GM23248 (cell line): ENCODE measurements around the gene ACO2. TPM values are rescaled to one million over a fixed set of nuclear protein-coding genes. Genes with fewer than 3 reads are reported as not detected.
A peak's percentile ranks its signal among the peaks of the same experiment; 100 is the strongest.

ENCODE experiments used
- DNase-seq: peaks from one replicate; pipeline ENCODE4 v3.0.0-alpha.2; 2015
- H2AFZ ChIP-seq: fragments of 200-600 bp; sonication (generic); 2 replicates; pipeline ENCODE4 v1.6.1; 2016; ENCODE audit warnings: antibody characterized with exemption
- H3F3A ChIP-seq: fragments of 200-600 bp; sonication (generic); 2 replicates; pipeline ENCODE4 v1.6.1; 2016; ENCODE audit warnings: mild to moderate bottlenecking, antibody characterized with exemption, mixed run types; ENCODE audit not compliant: insufficient read depth
- H3K27ac ChIP-seq: fragments of 200-600 bp; sonication (generic); 2 replicates; pipeline ENCODE4 v1.5.1; 2016; ENCODE audit warnings: mild to moderate bottlenecking
- H3K27me3 ChIP-seq: fragments of 200-600 bp; sonication (generic); replicated peaks from 2 replicates; pipeline ENCODE4 v1.6.1; 2016; ENCODE audit warnings: mild to moderate bottlenecking; ENCODE audit not compliant: insufficient read depth
- H3K36me3 ChIP-seq: fragments of 200-600 bp; sonication (generic); 2 replicates; pipeline ENCODE4 v1.6.1; 2016; ENCODE audit warnings: low read depth, mild to moderate bottlenecking
- H3K4me1 ChIP-seq: fragments of 200-600 bp; sonication (generic); 2 replicates; pipeline ENCODE4 v1.6.1; 2016; ENCODE audit warnings: mild to moderate bottlenecking; ENCODE audit not compliant: insufficient read depth
- H3K4me2 ChIP-seq: fragments of 200-600 bp; sonication (generic); one replicate; pipeline ENCODE4 v1.6.1; 2016; ENCODE audit warnings: mild to moderate bottlenecking; ENCODE audit not compliant: unreplicated experiment
- H3K4me3 ChIP-seq: fragments of 200-600 bp; sonication (generic); 2 replicates; pipeline ENCODE4 v1.5.1; 2016; ENCODE audit warnings: mild to moderate bottlenecking
- H3K79me2 ChIP-seq: fragments of 200-600 bp; sonication (generic); 2 replicates; pipeline ENCODE4 v1.6.1; 2016; ENCODE audit warnings: mild to moderate bottlenecking; ENCODE audit not compliant: insufficient read depth
- H3K9ac ChIP-seq: fragments of 200-600 bp; sonication (generic); 2 replicates; pipeline ENCODE4 v1.6.1; 2016; ENCODE audit warnings: mild to moderate bottlenecking
- H3K9me2 ChIP-seq: fragments of 200-600 bp; sonication (generic); 2 replicates; pipeline ENCODE4 v1.6.1; 2016; ENCODE audit warnings: mixed run types, mild to moderate bottlenecking, moderate library complexity; ENCODE audit not compliant: insufficient read depth
- H3K9me3 ChIP-seq: fragments of 200-600 bp; sonication (generic); one replicate; pipeline ENCODE4 v1.6.1; 2017; ENCODE audit warnings: low read depth
- H4K20me1 ChIP-seq: fragments of 200-600 bp; sonication (generic); 2 replicates; pipeline ENCODE4 v1.6.0; 2016; ENCODE audit not compliant: insufficient read depth
- EZH2 ChIP-seq: fragments of 200-600 bp; sonication (generic); IDR thresholded peaks from 2 replicates; pipeline ENCODE4 v1.6.1; 2018; ENCODE audit warnings: antibody characterized with exemption, mild to moderate bottlenecking; ENCODE audit not compliant: insufficient read depth, poor library complexity, severe bottlenecking
- EZH2phosphoT487 ChIP-seq: fragments of 200-600 bp; sonication (generic); IDR thresholded peaks from 2 replicates; pipeline ENCODE4 v1.6.1; 2018; ENCODE audit warnings: antibody characterized with exemption, moderate library complexity, mild to moderate bottlenecking, low read depth; ENCODE audit not compliant: insufficient read depth
- WGBS, 2 experiments: methylation state at CpG; one replicate each; pipeline ENCODE4 v1.1.6; 2015 to 2017; ENCODE audit warnings: low lambda C conversion rate in 2 of 2, low coverage in 1 of 2; ENCODE audit errors: missing lambda C conversion rate in 2 of 2; 5-methylcytosine and 5-hydroxymethylcytosine counted together
- in situ Hi-C: fragments of 300-500 bp; cut with MboI; formaldehyde crosslinking; loops from 2 replicates; pipeline ENCODE4 v1.15.0; 2020
- polyA plus RNA-seq: library from polyadenylated mRNA; unstranded; fragments of >200 nt; fragmentation: Nextera tagmentation; extraction: Ambion mirVana; gene quantifications from 2 replicates; pipeline ENCODE4 v1.2.1, GENCODE V29; 2016
- total RNA-seq: library from RNA; depleted of rRNA; stranded (reverse); fragments of >200 nt; shearing (Covaris generic); gene quantifications from 2 replicates; pipeline ENCODE4 v1.2.3, GENCODE V29; 2014

The ACO2 gene
- total and polyA plus RNA-seq, 2 experiments from 2014 or later: 41.5 to 68.7 TPM

DNA sequence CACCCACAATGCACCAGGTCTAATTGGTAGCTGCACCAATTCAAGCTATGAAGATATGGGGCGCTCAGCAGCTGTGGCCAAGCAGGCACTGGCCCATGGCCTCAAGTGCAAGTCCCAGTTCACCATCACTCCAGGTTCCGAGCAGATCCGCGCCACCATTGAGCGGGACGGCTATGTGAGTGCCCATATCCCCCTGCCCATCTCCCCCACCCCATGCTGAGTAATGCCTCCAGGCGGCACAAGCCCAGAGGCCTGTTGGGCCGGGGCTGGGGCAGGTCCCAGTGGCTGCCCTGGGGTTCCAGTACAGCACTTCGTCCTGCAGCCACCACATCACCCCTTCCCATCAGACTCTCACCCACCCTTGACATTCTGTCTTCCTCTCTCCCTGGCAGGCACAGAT is 53.9 kb downstream of the ACO2 start:
- H3K36me3 ChIP-seq: no peaks in the 10 kb centered on the region
- H4K20me1 ChIP-seq: no peaks in the 10 kb centered on the region
- H2AFZ ChIP-seq: no peak overlapping the region
- no peaks in the 10 kb centered on the region for H3K9me3 ChIP-seq
- peaks cover 17% of the 10 kb centered on the region for H3F3A ChIP-seq
- H3K79me2 ChIP-seq: no peaks in the 10 kb centered on the region
- in situ Hi-C loops: no loop called here
- H3K4me3 ChIP-seq: no peak overlapping the region
- 85 to 91% methylated on average over 9 of the region's 9 CpGs for WGBS, 2 experiments
- TF ChIP-seq EZH2 (no peak), EZH2phosphoT487 (no peak)
- H3K4me1 ChIP-seq: no peaks in the 10 kb centered on the region
- no peak overlapping the region for H3K9ac ChIP-seq
- DNase-seq: no peak
- H3K9me2 ChIP-seq: no peaks in the 10 kb centered on the region
- no peak overlapping the region for H3K4me2 ChIP-seq
- H3K27ac ChIP-seq: no peak overlapping the region
- H3K27me3 ChIP-seq: no peaks in the 10 kb centered on the region

DNA sequence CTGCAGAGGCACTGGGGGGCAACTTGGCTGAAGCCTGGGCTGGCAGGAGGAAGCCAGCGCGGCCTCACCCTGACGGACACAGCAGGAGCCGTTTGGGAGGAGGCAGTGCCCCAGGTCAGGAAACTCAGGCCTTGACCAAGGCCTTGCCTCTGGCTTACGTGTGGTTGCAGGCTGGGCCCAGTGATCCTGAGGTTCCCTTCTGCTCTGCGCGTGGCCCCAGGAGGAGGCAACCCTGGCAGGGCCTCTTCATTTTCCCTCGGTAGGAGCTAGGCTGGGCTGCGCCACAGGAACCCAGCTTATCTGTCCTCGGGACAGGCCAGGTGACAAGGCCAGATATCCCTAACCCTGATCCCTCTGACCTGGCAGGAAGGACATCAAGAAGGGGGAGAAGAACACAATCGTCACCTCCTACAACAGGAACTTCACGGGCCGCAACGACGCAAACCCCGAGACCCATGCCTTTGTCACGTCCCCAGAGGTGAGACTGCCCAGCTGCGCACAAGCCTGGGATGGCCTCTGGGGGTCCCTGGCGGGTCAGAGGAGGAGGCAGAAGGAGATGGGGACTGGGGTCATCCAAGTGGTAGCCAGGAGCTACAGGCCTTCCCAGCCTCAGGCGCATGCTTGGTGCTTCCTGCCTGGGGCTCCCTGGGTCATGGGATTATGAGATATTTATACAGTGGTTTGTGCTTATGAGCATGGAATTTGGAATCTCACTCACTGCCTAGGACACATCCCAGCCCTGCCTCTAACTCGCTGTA is 54.7 kb downstream of the ACO2 start:
- no peak for TF ChIP-seq EZH2phosphoT487
- TF ChIP-seq EZH2: no peak
- Histone ChIP-seq H3K27ac (no peak overlapping the region), H3K36me3 (peaks cover 4% of the 10 kb centered on the region; the same call in 1 of the 2 replicates), H3K4me3 (no peak overlapping the region), H3F3A (peaks cover 18% of the 10 kb centered on the region), H3K4me2 (no peak overlapping the region), H3K4me1 (no peaks in the 10 kb centered on the region), H3K9me2 (no peaks in the 10 kb centered on the region), H3K79me2 (no peaks in the 10 kb centered on the region), H3K27me3 (no peaks in the 10 kb centered on the region), H3K9me3 (no peaks in the 10 kb centered on the region), H3K9ac (no peak overlapping the region), H4K20me1 (no peaks in the 10 kb centered on the region), H2AFZ (no peak overlapping the region)
- peak; percentile 38 for DNase-seq
- WGBS, 2 experiments: 90 to 91% methylated on average over 21 of the region's 21 CpGs
- in situ Hi-C loops: no loop called here

DNA sequence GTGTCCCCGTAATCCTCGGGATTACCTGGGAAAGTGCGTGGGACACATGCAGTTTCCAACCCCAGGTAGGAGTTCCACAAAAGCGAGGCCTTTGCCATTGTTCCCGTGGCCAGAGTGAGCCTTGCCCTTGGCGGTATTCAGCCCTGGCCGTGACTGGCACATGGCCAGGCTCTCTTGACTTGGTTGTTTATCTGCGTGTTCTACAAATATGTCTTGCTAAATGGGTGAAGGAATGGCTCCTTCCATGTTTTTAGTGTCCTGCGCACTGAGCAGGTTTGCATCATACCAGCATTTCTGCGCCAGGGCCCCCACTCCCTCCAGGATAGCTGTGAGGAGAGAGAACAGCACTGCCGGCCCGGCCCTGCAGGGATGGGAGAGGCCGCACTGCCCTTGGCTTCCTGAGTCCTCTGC is 55.3 kb downstream of the ACO2 start:
- no peak for DNase-seq
- H2AFZ ChIP-seq: no peak overlapping the region
- in situ Hi-C loops: no loop called here
- H3K9me2 ChIP-seq: no peaks in the 10 kb centered on the region
- no peaks in the 10 kb centered on the region for H3K4me1 ChIP-seq
- H3F3A ChIP-seq: peaks cover 24% of the 10 kb centered on the region
- 58 to 59% methylated on average over 13 of the region's 13 CpGs for WGBS, 2 experiments
- TF ChIP-seq EZH2phosphoT487 (no peak), EZH2 (no peak)
- H3K79me2 ChIP-seq: no peaks in the 10 kb centered on the region
- no peaks in the 10 kb centered on the region for H3K9me3 ChIP-seq
- no peak overlapping the region for H3K4me2 ChIP-seq
- no peak overlapping the region for H3K27ac ChIP-seq
- peaks cover 7% of the 10 kb centered on the region; the same call in 1 of the 2 replicates for H3K36me3 ChIP-seq
- no peak overlapping the region for H3K9ac ChIP-seq
- no peaks in the 10 kb centered on the region for H3K27me3 ChIP-seq
- H4K20me1 ChIP-seq: no peaks in the 10 kb centered on the region
- H3K4me3 ChIP-seq: no peak overlapping the region

DNA sequence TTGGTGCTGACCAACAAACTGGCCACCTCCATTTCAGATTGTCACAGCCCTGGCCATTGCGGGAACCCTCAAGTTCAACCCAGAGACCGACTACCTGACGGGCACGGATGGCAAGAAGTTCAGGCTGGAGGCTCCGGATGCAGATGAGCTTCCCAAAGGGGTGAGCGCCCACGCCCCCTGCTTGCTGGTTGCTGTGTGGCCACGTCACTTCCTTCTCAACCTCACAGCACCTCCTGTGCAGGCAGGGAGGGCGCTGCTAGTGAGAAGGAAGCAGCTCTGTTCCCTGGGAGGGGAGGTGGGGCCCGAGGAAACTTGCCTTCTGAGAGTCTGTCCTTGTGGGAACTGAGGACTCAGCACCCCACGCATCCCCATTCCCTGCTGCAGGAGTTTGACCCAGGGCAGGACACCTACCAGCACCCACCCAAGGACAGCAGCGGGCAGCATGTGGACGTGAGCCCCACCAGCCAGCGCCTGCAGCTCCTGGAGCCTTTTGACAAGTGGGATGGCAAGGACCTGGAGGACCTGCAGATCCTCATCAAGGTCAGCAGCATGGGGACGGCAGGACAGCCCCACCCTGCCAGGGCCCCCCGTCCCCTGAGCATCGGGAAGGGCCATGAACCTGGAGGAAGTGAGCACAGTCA is 56.0 kb downstream of the ACO2 start:
- Histone ChIP-seq H3K27ac (no peak overlapping the region), H3K36me3 (peaks cover 7% of the 10 kb centered on the region; the same call in 1 of the 2 replicates), H3K9ac (no peak overlapping the region), H4K20me1 (no peaks in the 10 kb centered on the region), H3K4me1 (no peaks in the 10 kb centered on the region), H3K4me2 (no peak overlapping the region), H2AFZ (no peak overlapping the region), H3K27me3 (no peaks in the 10 kb centered on the region), H3K79me2 (no peaks in the 10 kb centered on the region), H3K4me3 (no peak overlapping the region), H3F3A (peaks cover 24% of the 10 kb centered on the region), H3K9me2 (no peaks in the 10 kb centered on the region), H3K9me3 (no peaks in the 10 kb centered on the region)
- WGBS, 2 experiments: 80 to 86% methylated on average over 16 to 17 of the region's 17 CpGs
- in situ Hi-C loops: no loop called here
- TF ChIP-seq EZH2 (no peak), EZH2phosphoT487 (no peak)
- DNase-seq: no peak
